Suprapubic skin (tissue), 4 donors: ENCODE measurements around the gene CNBD2.

Source experiments
- CTCF ChIP-seq, 2 donors: fragments of 200-600 bp in 1 of 2; fragments of 450-650 bp in 1 of 2; sonication (generic) in 1 of 2; IDR thresholded peaks; one replicate each; pipeline ENCODE4 v1.5.1; 2016 to 2019; ENCODE audit warnings: antibody characterized with exemption in 2 of 2, mild to moderate bottlenecking in 1 of 2, moderate library complexity in 1 of 2
- POLR2A ChIP-seq, 2 donors: fragments of 450-650 bp; IDR thresholded peaks; one replicate each; pipeline ENCODE4 v1.6.1; 2017; ENCODE audit warnings: antibody characterized with exemption in 2 of 2, mild to moderate bottlenecking in 2 of 2, moderate library complexity in 2 of 2
- POLR2AphosphoS5 ChIP-seq, 3 donors: sonication (generic); formaldehyde crosslinking; IDR thresholded peaks; one replicate each; pipeline ENCODE4 v1.6.1; 2017; ENCODE audit warnings: antibody characterized with exemption in 3 of 3

- no peak for TF ChIP-seq POLR2AphosphoS5 (IDR thresholded peaks at IDR 0.05)
- TF ChIP-seq POLR2A (IDR thresholded peaks at IDR 0.05), result no peak
- no peak for TF ChIP-seq CTCF (IDR thresholded peaks at IDR 0.05)
Observed at GRCh38 chr20:35984382-35984781, 16.0 kb downstream of the CNBD2 start.
